GM12865 (cell line): ENCODE results near the gene ZNF385A.

Source experiments
- DNase-seq: peaks from one replicate; pipeline ENCODE4 v3.0.0; 2010; ENCODE audit warnings: low read depth
- H3K4me3 ChIP-seq: 2 replicates; pipeline ENCODE4 v1.5.1; 2011; ENCODE audit warnings: mild to moderate bottlenecking, low read depth, low read length, control low read depth
- TF ChIP-seq, protein P1 (sequence below): IDR thresholded peaks from 2 replicates; pipeline ENCODE4 v1.5.1; 2011; ENCODE audit warnings: low read length, control low read depth, low read depth, inconsistent platforms; ENCODE audit not compliant: insufficient read depth; ENCODE audit errors: missing control alignments

The ZNF385A gene

DNA sequence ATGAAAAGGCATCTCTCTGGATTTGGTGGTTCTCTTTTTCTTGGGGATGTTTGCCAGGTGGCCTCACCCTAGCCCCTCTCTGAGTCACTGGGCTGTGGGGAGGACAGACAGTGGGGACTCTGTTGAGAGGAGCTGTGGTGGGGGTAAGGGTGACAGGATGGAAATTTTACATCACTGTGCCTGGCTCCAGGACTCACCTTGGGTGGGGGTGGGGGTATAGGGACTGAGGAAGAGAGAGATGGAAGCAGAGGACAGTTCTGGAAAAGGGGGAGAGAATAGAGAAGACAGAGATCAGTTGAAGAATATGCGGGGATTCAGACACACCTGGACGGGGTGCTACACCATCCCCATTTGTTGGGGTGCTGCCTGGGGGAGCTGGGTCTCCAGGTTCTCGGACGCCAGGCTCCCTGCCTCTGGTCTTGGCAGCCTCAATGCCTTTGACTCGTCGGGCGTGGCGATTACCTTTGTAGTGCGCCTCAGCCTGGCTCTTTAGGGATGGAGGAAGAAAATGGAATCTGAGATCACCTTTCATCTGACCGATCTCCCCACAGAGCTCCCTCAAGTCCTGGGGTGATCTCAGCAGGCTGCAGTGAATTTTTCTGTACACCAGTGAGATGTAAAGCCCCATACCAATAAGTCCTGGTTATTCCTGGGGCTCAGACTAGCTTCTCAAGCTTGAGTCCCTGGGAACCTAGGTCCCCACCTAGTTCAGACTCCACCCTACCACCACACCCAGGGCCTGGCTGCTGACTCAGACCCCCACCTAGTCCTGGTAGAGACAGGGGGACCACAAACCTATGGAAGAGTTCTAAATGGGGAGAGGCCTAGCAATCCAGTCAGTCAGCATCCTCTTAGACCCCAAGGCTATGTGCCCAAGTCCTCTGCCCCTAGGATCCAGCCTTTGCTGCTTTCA, 10.6 kb downstream of the ZNF385A start:
- DNase-seq: no peak
- H3K4me3 ChIP-seq: no peak overlapping the region

GRCh38 chr12:54372113-54372806, 12.3 kb downstream of the ZNF385A start:
- TF ChIP-seq, protein P1, sequence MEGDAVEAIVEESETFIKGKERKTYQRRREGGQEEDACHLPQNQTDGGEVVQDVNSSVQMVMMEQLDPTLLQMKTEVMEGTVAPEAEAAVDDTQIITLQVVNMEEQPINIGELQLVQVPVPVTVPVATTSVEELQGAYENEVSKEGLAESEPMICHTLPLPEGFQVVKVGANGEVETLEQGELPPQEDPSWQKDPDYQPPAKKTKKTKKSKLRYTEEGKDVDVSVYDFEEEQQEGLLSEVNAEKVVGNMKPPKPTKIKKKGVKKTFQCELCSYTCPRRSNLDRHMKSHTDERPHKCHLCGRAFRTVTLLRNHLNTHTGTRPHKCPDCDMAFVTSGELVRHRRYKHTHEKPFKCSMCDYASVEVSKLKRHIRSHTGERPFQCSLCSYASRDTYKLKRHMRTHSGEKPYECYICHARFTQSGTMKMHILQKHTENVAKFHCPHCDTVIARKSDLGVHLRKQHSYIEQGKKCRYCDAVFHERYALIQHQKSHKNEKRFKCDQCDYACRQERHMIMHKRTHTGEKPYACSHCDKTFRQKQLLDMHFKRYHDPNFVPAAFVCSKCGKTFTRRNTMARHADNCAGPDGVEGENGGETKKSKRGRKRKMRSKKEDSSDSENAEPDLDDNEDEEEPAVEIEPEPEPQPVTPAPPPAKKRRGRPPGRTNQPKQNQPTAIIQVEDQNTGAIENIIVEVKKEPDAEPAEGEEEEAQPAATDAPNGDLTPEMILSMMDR: no peak
- H3K4me3 ChIP-seq: no peak overlapping the region
- DNase-seq: no peak

More for the DNA sequence above, 10.6 kb downstream of the ZNF385A start:
- TF ChIP-seq, protein P1: no peak

DNA sequence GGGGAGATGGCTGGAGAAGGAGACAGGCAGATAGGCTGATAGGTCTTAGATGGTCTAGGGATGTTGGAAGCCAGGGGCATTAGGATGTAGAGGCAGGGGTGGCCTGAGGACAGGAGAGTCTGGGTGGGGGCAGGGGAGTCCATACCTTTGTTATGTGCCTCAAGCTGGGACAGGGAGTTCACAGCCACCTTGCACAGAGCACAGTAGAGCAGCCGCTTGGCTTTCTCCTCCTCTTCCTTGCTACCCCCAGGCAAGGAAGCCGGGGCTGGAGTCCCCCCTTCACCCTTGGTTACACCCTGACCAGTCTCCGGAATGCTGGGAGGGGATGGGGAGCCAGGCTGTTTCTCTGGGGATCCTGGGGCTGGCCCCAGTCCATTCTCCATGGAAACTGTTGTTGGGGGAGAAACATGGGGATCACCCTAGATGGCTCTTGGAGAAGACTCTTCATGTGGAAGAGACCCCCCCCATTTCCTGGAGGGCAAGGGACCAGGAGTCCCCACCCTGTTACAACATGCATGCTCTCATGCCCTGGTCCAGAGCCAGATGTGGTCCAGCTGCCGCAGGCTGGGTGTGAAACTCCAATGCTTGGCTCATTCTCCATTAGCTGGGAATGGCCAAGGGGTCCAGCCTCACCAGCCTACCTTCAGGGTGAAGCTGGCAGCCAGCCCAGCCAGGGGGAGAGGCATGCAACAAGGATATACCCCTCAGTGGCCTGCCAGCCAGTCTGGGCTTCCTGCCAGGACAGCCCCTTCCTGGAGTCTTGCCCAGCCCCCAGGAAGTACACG, 13.0 kb downstream of the ZNF385A start:
- H3K4me3 ChIP-seq: no peak overlapping the region
- TF ChIP-seq, protein P1: no peak
- DNase-seq: no peak

DNA sequence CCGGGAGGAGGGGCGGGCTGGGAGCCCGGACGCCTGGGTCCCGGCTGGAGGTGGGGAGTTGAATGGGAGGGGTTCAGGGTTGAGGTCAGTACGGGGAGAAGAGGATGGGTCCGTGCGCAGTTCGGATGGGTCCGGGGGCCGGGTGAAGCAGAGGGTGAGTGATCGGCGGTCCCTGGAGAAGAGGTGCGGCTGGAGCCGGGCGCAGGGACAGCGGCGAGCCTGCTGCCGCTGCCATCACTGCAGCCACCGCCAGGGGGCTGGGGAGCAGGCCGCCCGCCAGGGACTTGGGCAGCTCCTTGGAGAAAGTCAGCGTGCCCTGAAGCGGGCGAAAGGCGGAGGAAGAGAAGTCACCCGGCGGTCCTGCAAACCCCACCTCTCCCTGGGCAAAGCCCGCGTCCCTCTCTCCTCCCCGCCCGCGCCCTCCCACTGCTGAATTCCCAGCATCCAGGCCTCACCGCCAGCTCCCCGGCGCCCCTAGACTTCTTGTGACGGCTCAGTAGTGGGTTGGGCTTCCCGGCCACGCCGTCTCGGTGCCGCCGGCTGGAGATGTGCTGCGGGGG, 14.3 kb downstream of the ZNF385A start:
- peak; percentile 65 for DNase-seq
- TF ChIP-seq, protein P1: peak; percentile 73
- H3K4me3 ChIP-seq: no peak overlapping the region

DNA sequence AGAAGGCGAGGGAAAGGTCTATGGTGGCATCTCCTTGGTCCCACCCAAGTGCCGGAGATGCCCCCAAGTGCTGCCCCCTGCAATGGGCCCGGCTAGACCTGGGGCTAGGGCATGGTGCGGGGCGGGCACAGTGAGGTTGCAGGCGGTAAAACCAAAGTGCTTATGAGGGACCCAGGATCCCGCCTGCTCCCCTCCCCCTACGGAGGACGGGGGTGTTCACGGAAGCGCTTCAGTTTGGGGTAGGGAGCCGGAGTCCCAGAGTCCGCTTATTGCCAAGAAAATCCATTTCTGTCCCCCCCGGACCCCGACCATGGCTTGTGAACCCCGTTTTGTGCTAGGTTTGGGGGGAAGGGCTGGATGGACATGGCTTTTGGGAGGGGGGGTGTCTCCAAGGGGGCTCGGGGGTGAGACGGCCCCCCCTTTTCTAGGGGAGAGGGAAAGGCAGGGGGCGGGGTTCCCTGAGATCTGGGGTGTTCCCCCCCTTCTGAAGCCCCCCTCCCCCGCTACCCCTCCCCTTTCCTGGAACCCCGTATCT, 14.9 kb downstream of the ZNF385A start:
- DNase-seq: no peak
- TF ChIP-seq, protein P1: no peak
- no peak overlapping the region for H3K4me3 ChIP-seq

- TF ChIP-seq, protein P1: peak; percentile 93
- no peak overlapping the region; the same call in 1 of the 2 replicates for H3K4me3 ChIP-seq
- DNase-seq: peak; percentile 90
These were observed 15.6 kb downstream of the ZNF385A start for GRCh38 chr12:54368709-54369596.
